NCI-H510A (cell line): ENCODE measurements around the gene PMF1.
A peak's percentile ranks its signal among the peaks of the same experiment; 100 is the strongest.
"Not testable (repeated sequence)": the region's sequence is repeated elsewhere in the genome, so short reads cannot be mapped to it uniquely, and the experiment has no call there.

ENCODE experiments used
- DNase-seq: peaks from one replicate; lab custom pipeline; 2025; lab: John Stamatoyannopoulos, UW

The PMF1 gene

GRCh38 chr1:156196445-156196844, 16.4 kb upstream of the PMF1 start:
- DNase-seq: no peak

- no peak for DNase-seq
These were observed 13.9 kb upstream of the PMF1 start for GRCh38 chr1:156198831-156199349.

GRCh38 chr1:156200044-156200443, 12.8 kb upstream of the PMF1 start:
- DNase-seq: no peak

GRCh38 chr1:156203331-156203730, 9.5 kb upstream of the PMF1 start:
- DNase-seq: no peak

- DNase-seq: no peak
These were observed 8.1 kb upstream of the PMF1 start for GRCh38 chr1:156204686-156205085.

- DNase-seq: no peak
These were observed 1.6 kb upstream of the PMF1 start for GRCh38 chr1:156211243-156211642.

GRCh38 chr1:156212130-156212529, 677 bp upstream of the PMF1 start:
- DNase-seq: no peak

- DNase-seq: no peak
These were observed 798 bp downstream of the PMF1 start for GRCh38 chr1:156213644-156213966.

GRCh38 chr1:156214024-156214748, 1.4 kb downstream of the PMF1 start:
- no peak for DNase-seq

- DNase-seq: not testable (repeated sequence)
These were observed 3.7 kb downstream of the PMF1 start for GRCh38 chr1:156216361-156217086.

GRCh38 chr1:156217871-156218270, 5.1 kb downstream of the PMF1 start:
- no peak for DNase-seq

GRCh38 chr1:156220226-156220625, 7.4 kb downstream of the PMF1 start:
- no peak for DNase-seq

- no peak for DNase-seq
These were observed 9.3 kb downstream of the PMF1 start for GRCh38 chr1:156221986-156222692.

- DNase-seq: no peak
These were observed 12.8 kb downstream of the PMF1 start for GRCh38 chr1:156225677-156226014.

GRCh38 chr1:156226116-156226538, 13.3 kb downstream of the PMF1 start:
- no peak for DNase-seq

GRCh38 chr1:156226782-156227181, 14.0 kb downstream of the PMF1 start:
- no peak for DNase-seq

GRCh38 chr1:156228501-156228900, 15.7 kb downstream of the PMF1 start:
- DNase-seq: no peak

GRCh38 chr1:156229809-156230472, 17.1 kb downstream of the PMF1 start:
- no peak for DNase-seq

- no peak for DNase-seq
These were observed 17.6 kb downstream of the PMF1 start for GRCh38 chr1:156230473-156230837.

- peak; percentile 74 for DNase-seq
These were observed 19.5 kb downstream of the PMF1 start for GRCh38 chr1:156232201-156232894.

GRCh38 chr1:156233426-156234127, 20.8 kb downstream of the PMF1 start:
- DNase-seq: no peak
